ENCODE measurements around the gene ENPP7. TPM values are rescaled to one million over a fixed set of nuclear protein-coding genes. Genes with fewer than 3 reads are reported as not detected.

ENPP7 gene
- polyA plus RNA-seq, 1 donor: 4.7 TPM

GRCh38 chr17:79791735-79792161 lies 61.0 kb downstream of the ENPP7 start:
- no peak for DNase-seq

Other genes starting within 250 kb of the ENPP7 start
- 1.2 TPM for gene RBFOX3, start 119.9 kb upstream of the ENPP7 start, polyA plus RNA-seq (ENCODE audit: insufficient read length)
- 22.9 TPM for gene CBX2, start 47.2 kb downstream of the ENPP7 start, polyA plus RNA-seq (ENCODE audit: insufficient read length)
- gene CBX8, start 66.1 kb downstream of the ENPP7 start, polyA plus RNA-seq (ENCODE audit: insufficient read length): 11.6 TPM
- 9.5 TPM for gene CBX4, start 108.5 kb downstream of the ENPP7 start, polyA plus RNA-seq (ENCODE audit: insufficient read length)